Tibial artery (tissue), 4 donors: ENCODE results near the gene NUDT16L1.
A peak's percentile ranks its signal among the peaks of the same experiment; 100 is the strongest.

Experiments used
- DNase-seq, 2 donors: peaks; one replicate each; pipeline ENCODE4 v3.0.0-alpha.2; 2019
- H3K27ac ChIP-seq, 2 donors: fragments of 200-600 bp; sonication (generic) in 1 of 2; 1 replicate in 1 of 2; 2 replicates in 1 of 2; pipeline ENCODE4 v1.5.1; 2018 to 2019; ENCODE audit warnings: mild to moderate bottlenecking in 1 of 2
- H3K27me3 ChIP-seq, 2 donors: fragments of 200-600 bp; sonication (generic) in 1 of 2; one replicate each; pipeline versions ENCODE4 v1.5.1 to v1.6.0; 2016 to 2019
- H3K36me3 ChIP-seq, 3 donors: fragments of 200-600 bp; sonication (generic) in 2 of 3; one replicate each; pipeline ENCODE4 v1.5.1; 2016 to 2019; ENCODE audit warnings: mild to moderate bottlenecking in 2 of 3
- H3K4me1 ChIP-seq, 4 donors: fragments of 200-600 bp; sonication (generic) in 2 of 4; 1 replicate in 3 of 4; 2 replicates in 1 of 4; pipeline ENCODE4 v1.5.1; 2016 to 2019
- H3K4me3 ChIP-seq, 2 donors: fragments of 200-600 bp; sonication (generic) in 1 of 2; 1 replicate in 1 of 2; 2 replicates in 1 of 2; pipeline ENCODE4 v1.5.1; 2018 to 2019; ENCODE audit warnings: mild to moderate bottlenecking in 2 of 2
- H3K9me3 ChIP-seq, 3 donors: fragments of 200-600 bp; sonication (generic) in 1 of 3; one replicate each; pipeline ENCODE4 v1.5.1; 2016 to 2019
- intact Hi-C: fragments of 100-400 bp; cut with DNase I; formaldehyde crosslinking; loops from one replicate; pipeline ENCODE4 v1.15.0; 2023; ENCODE audit warnings: low total_unique reads
- TF ChIP-seq, protein P1 (sequence below), 2 experiments: fragments of 200-600 bp in 1 of 2; fragments of 450-650 bp in 1 of 2; IDR thresholded peaks; one replicate each; pipeline ENCODE4 v1.5.1; 2017 to 2019; ENCODE audit warnings: antibody characterized with exemption in 2 of 2, mild to moderate bottlenecking in 1 of 2, moderate library complexity in 1 of 2

NUDT16L1 gene

DNA sequence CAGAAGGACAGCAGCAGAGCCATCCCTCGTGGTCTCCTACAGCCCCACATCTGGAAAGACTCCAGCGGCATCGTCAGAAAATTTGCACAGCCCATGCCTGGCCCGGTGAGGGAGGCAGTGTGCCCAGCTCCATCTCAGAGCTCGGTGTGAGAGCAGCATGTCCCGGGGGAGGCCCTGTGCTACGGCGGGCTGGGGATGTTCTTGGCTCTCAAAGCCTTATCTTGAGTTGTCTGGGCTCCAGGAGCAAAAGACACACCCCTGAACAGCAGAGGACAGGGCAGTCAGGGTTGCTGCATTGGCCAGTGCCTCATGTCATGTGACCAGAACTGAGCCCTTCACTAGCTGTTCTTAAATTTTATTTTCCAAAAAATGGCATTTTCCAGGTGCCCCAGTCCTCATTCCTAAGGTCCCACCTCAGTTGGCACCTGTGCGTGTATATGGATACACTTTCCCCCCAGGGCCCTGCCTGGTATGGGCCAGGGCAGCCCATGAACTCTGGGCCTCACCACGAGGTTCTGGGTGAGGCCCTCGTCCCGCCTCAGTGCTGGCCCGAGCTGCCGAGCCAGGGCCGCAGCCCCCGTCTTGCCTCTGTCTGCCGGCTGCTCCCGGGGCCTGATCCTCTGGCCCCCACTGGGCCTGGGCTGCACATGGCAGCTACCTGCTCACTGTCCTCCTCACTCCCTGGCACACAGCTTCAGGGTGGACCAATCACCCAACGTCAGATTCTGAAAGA, 3.0 kb downstream of the NUDT16L1 start:
- Histone ChIP-seq H3K27me3 (no peaks in the 10 kb centered on the region), H3K4me1 (peaks cover 0 to 41% (median 16%) of the 10 kb centered on the region in 4 donors), H3K9me3 (no peaks in the 10 kb centered on the region), H3K4me3 (no peak overlapping the region), H3K36me3 (peaks cover 27 to 65% (median 63%) of the 10 kb centered on the region in 3 donors), H3K27ac (no peak overlapping the region)
- DNase-seq: peak in 1 of 2 donors; percentile 59
- intact Hi-C loops: no loop called here
- TF ChIP-seq, protein P1, sequence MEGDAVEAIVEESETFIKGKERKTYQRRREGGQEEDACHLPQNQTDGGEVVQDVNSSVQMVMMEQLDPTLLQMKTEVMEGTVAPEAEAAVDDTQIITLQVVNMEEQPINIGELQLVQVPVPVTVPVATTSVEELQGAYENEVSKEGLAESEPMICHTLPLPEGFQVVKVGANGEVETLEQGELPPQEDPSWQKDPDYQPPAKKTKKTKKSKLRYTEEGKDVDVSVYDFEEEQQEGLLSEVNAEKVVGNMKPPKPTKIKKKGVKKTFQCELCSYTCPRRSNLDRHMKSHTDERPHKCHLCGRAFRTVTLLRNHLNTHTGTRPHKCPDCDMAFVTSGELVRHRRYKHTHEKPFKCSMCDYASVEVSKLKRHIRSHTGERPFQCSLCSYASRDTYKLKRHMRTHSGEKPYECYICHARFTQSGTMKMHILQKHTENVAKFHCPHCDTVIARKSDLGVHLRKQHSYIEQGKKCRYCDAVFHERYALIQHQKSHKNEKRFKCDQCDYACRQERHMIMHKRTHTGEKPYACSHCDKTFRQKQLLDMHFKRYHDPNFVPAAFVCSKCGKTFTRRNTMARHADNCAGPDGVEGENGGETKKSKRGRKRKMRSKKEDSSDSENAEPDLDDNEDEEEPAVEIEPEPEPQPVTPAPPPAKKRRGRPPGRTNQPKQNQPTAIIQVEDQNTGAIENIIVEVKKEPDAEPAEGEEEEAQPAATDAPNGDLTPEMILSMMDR (IDR thresholded peaks at IDR 0.05): no peak

DNA sequence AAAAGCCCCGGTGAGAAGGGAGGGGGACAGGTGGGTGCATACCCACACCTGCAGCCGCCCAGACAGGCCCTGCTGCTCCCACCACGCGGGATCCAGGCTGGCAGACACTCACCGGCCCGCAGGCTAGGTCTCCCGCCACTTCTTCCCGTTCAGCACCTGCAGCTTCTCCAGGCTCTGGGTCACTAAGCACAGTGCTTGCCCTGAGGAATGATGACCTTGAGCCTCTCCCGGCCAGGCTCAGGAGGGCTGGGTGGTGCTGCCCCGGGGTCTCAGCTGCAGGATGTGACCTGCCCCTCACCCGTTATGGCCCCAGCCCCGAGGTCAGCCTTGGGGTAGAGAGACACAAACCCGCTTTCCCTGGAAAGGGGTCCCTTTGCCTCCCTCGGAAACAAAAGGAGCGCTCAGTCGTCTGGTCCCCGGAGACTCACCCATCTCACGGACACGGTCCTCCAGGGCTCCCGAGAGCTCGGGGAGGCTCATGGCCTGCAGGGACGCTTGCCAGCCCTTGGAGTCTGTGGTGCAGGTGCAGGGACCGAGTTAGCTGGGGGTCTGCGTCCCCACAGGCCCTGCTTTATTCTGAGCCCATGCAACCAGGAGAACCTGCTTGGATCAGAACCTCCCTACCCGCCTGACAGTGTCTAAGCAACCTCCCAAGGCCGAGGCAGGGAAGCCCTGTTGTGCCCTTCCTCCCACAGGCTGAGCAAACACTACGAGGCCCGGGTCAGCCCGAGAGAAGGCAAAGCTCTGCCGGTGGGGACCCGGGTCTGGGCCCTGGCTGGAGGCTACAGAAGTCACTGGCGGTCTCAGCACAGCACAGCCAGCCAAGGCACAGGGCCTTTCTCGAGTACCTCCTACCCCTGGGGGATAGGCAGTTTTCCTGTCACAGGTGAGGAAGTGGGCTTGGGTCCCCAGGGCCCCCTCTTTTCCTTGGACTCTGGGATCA, 3.8 kb downstream of the NUDT16L1 start:
- H3K27ac ChIP-seq: no peak overlapping the region
- H3K4me3 ChIP-seq: no peak overlapping the region
- intact Hi-C loops: no loop called here
- DNase-seq: peak in 1 of 2 donors; percentile 60
- TF ChIP-seq, protein P1 (IDR thresholded peaks at IDR 0.05): no peak
- no peaks in the 10 kb centered on the region for H3K9me3 ChIP-seq
- no peaks in the 10 kb centered on the region for H3K27me3 ChIP-seq
- peaks cover 33 to 74% (median 71%) of the 10 kb centered on the region in 3 donors for H3K36me3 ChIP-seq
- H3K4me1 ChIP-seq: peaks cover 0 to 38% (median 16%) of the 10 kb centered on the region in 4 donors

DNA sequence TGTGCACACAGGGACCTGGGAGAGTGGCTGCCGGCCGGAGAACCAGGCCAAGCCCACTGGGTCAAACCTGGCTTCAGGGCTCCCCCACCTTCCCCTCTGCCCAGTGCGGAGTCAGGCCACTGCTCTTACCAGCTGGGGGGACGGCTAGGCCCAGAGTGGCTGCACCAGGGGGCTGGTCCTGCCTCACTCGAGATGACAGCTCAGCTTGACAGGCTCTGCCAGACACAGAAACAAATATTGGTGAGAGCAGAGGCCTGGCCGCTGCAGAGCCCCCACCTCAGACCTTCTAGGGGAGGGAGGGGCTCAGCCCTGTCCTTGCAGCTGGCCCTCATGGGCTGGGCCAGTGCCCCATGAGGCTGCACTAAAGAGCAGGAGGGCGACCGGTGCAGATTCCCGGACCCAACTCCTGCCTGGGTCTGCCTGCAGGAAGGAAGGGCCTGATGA, 4.5 kb downstream of the NUDT16L1 start:
- Histone ChIP-seq H3K27ac (no peak overlapping the region), H3K36me3 (peaks cover 33 to 79% (median 76%) of the 10 kb centered on the region in 3 donors), H3K9me3 (no peaks in the 10 kb centered on the region), H3K27me3 (no peaks in the 10 kb centered on the region), H3K4me1 (peaks cover 0 to 32% (median 12%) of the 10 kb centered on the region in 4 donors), H3K4me3 (no peak overlapping the region)
- DNase-seq: no peak
- TF ChIP-seq, protein P1 (IDR thresholded peaks at IDR 0.05): no peak
- intact Hi-C loops: no loop called here

DNA sequence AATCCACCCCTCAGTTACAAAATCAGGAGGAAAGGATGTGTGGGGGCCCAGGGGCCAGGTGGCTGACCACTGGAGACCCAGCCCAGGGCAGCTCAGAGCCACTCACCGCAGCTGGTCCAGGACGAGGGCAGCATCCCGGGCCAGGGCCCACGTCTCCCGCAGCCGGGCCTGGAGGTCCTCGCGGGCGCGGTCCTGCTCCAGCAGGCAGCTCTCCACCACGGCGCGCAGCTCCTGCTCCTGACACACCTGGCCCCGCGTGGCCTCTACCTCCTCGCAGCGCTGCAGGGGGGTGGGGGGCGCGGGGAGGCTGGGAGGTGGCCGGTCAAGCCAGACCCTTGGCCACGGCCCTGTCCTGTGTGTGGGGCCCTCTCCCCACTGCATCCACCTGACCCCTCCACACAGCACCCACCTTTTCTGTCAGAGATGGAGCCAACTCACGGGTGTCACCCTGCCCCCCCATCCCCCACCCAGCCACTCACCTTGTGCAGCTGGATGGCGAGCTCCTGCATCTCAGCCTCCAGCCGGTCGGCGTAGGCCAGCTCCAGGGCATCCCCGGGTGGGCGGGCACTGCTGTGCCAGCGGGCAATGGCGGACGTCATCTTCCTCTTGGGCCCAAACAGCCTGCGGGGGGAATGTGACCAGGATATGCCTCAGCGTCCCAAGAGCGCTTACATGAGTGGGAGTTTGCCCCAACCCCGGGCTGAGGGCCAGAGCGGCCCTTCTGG, 5.1 kb downstream of the NUDT16L1 start:
- Histone ChIP-seq H3K4me1 (peaks cover 0 to 29% (median 11%) of the 10 kb centered on the region in 4 donors), H3K27me3 (no peaks in the 10 kb centered on the region), H3K27ac (no peak overlapping the region), H3K36me3 (peaks cover 33 to 82% (median 76%) of the 10 kb centered on the region in 3 donors), H3K4me3 (no peak overlapping the region), H3K9me3 (no peaks in the 10 kb centered on the region)
- TF ChIP-seq, protein P1 (IDR thresholded peaks at IDR 0.05): no peak
- peak in 1 of 2 donors; percentile 65 for DNase-seq
- intact Hi-C loops: no loop called here

DNA sequence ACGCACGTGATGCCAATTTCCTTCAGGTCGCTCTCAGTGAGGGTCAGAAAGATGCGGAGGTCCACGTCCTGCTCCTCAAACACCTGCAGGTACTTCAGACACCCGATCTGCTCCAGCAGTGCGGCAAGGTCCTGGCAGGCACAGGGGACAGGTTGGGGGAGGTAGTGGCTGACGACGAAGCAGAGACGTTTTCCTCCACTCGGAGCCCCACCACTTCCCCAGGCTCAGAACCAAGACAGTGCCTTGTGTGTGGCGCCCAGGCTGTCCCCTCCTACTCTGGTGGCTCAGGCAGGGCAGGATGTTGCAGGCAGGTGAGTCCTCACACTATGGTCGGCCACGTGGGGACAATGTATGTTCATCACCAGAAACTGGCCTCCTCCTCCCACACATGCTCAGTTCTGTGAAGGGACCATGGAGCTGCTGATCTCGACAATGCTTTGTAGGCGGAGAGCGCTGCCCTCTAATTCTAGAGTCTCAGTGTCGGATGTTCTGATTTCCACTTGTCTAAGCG, 5.7 kb downstream of the NUDT16L1 start:
- H3K4me1 ChIP-seq: peaks cover 0 to 27% (median 11%) of the 10 kb centered on the region in 4 donors
- no peaks in the 10 kb centered on the region for H3K27me3 ChIP-seq
- H3K36me3 ChIP-seq: peaks cover 33 to 87% (median 80%) of the 10 kb centered on the region in 3 donors
- intact Hi-C loops: no loop called here
- no peak for DNase-seq
- no peak overlapping the region for H3K27ac ChIP-seq
- H3K9me3 ChIP-seq: no peaks in the 10 kb centered on the region
- TF ChIP-seq, protein P1 (IDR thresholded peaks at IDR 0.05): no peak
- H3K4me3 ChIP-seq: no peak overlapping the region
